Retina (tissue), 1 donor: ENCODE data around the gene FAM217A.
"Not testable (repeated sequence)": the region's sequence is repeated elsewhere in the genome, so short reads cannot be mapped to it uniquely, and the experiment has no call there.

ENCODE experiments used
- DNase-seq: peaks from one replicate; pipeline ENCODE4 v3.0.0-alpha.2; 2016

The FAM217A gene, protein sequence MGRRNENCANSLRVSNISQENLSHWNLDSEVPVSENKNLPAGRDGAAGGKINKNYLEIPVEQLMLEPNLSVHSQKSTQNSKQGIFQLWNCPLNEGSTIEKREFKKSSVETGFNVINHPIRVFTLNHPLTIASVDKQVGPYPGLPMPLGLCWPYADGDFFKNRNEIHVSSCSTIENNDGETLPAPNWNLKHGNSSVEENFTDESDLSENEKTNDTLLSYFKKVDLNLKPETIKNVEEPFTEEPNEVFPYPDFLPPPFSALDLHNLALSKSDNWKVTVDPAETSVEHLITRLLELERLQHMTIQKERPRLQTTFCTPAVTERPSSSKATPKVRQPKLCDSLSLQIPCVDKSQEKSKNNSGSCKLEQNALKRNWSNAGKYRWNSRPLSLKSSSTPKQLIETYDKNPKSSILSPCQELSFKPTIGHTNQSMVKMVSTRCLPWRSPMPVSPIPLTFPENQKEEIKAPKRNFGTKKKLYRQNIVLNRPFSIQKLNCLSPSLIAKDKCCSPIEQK

DNA sequence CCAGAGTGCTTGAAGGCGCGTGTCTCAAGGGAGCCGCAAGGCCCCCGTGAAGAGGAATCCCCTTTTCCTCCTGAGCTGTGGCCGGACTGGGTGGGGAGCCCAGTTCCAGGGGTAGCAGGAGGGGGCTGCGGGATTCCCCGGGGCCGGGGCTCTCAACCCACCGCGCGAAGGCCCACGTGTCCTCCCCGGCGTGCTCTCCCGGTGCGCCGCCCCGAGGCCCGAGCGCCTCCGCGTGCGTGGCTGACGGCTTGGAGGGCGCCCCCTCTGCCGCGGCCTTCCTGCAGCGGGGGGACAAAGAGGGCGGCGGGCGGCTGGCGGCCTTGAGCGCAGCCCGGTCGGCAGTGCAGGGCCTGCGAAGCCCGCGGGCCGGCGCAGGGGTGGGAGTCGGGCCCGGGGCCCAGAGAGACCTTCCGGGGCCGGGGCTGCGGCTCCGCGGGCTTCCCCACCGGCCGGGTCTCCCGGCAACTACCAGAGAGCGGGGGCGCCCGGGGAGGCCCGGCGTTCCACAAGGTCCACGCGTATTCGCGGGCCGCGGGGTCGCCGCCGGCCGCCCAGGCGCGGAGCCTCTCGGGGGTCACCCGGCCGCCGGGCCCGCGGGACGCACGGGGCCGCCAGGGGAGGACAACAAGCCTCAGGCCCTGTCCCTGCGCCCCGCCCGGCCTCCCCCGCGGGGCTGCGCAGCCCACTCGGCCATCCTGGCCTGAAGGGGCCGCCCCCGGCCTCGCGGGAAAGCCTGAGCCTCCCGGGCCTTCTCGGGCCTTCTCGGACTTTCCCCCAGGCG, at the start of gene FAM217A:
FAM217A (minus strand) TSS at position 447 of the 781 bp plus-strand sequence. CDS start 1,723 bp downstream, outside the sequence.
- peak; percentile 36 for DNase-seq

DNA sequence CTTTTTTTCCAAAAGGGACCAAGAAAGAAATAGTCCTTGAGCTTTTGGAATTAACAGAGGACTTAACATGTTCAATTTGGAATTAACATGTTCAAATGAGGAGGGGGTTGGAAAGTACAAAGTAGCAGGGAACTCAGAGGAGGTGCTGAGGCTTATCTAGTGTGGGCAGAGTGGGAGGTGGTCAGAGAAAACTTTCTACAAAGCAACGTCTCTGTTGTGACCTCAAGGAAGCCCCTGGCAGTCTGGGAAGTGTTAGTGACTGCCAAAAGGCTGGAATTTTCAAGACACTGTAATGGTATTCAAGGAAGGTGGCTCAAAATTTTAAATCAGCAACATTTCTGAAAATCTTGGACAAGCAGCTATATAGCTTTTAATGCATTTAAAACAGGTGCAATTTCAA, 49.1 kb upstream of the FAM217A start:
- DNase-seq, result no peak

DNA sequence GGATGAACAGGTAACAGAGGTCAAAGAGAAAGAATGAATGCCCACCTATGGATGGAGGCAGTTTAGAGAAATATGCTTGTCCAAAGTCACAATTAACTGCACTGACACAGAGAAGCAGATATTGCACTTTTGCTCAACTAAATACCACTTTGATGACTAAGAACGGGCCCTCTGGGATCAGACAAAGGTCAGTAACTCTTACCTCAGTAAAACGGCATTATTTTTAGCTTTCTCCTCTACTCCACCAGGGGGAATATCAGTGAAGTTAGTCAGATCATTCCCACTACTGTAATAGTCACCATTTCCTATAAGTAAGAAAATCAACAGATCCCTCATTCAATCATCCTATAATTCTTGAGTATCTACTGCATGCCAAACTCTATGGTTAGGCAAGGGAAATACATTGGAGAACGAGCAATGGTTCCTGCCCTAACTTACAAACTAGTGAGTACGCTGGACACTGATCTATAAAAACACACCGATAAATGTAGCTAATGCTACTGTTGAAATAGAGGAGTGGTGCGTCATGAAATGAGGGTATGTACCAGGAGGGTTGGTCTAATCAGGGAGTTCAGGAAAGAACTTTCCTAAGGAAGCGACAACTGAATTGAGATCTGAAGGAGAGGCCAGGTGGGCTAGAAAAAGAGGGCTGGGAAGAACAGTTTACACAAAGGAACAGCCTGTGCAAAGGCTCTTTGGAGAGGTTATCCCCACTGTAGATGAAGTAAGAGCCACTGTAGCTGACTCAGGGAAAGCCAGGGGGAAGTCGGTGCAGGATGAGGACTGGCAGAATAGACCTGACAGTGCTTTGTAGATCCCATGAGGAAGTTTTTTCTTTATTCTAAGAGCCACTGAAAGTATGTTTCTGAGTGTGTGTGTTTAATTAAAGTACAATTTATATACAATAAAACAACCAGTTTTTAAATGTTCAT, 47.3 kb upstream of the FAM217A start:
- DNase-seq, result no peak

DNA sequence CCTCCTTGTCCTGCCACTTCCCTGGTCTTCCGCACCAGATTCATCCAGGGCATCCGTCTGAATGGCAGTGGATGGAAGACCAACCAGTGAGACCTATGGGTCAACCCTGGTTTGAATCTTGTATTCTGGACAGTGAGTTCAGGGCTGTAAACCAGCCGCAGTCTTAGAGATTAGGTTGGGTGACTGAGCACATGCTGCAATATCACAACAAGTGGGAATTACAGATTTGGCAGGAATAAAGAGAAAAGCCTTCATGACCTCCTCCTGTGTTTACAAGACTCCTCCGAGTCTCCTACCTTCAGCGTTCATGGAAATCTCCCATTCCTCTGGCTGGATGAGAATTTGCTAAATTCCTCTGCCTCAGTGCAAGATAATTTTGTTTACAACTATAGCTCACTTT, 46.6 kb upstream of the FAM217A start:
- no peak for DNase-seq

DNA sequence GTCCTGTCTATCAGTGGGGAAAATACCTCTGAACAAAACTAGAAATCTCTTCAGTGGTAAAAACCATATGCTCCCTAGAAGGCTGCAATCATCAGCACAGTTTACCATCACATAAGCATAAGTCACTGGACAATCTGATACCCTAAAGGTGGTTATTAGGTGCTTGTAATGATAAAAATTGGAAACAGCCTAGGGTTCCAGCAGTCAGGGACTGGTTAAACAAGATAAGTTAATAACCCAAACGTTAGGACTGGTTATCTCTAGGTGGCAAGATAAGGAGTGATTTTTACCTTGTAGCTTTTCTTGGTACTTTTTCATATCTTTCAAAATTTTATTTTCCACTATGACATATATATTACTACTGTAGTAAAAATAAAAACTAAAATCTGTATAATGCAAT, 45.4 kb upstream of the FAM217A start:
- no peak for DNase-seq

DNA sequence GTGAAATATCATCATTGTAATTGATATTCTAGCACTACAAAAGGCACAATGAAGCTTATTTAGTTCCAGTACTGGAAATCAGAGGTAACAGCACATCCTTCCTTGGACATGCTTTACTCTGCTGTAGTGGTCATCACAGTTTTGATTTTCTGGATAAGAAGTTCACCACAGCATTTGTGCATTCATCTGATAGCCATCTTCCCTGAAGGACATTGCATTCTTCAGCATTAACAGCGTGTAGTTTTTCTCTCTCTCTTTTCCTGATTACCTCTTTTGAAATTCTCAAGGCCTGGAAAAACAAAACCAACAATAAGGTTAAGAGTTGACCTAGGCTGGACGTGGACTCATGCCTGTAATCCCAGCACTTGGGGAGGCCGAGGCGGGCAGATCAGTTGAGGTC, 36.8 kb upstream of the FAM217A start:
- no peak for DNase-seq

DNA sequence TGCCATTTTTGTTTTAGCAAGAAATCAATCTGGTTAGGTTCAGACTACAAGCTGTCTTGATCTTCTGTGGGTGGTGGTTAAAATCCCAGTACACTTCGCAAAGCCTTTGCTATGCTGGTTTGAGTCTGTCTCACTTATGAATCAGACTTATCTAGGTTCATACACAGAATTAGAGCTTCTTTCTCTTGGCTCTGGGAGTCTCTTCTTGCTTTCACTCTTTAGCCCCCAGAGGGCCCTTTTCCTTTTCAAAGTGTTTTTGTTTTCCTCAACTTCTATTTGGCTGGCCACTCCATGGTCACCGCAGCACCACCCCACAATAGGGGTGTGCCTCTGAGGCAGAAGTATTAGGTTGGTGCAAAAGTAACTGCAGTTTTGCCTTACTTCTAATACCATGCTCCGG, 35.2 kb upstream of the FAM217A start:
- DNase-seq, result no peak

DNA sequence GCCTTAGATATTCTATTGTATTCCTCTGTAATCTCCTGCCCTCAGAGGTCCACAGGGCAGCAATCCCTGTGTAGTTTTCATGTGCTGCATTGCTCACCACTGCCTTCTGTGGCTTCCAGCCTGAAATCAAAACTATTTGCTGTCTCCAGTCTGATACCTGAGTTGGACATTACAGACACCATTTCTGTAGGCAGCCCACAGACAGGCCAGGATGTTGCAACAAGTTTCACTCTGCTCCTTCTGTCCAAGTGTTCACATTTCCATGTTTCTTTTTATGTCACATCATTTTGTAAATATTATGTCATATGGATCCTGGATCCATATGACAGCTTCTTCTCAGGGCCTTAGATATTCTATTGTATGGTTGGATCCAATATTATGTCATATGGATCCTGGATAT, 34.7 kb upstream of the FAM217A start:
- DNase-seq, result no peak

DNA sequence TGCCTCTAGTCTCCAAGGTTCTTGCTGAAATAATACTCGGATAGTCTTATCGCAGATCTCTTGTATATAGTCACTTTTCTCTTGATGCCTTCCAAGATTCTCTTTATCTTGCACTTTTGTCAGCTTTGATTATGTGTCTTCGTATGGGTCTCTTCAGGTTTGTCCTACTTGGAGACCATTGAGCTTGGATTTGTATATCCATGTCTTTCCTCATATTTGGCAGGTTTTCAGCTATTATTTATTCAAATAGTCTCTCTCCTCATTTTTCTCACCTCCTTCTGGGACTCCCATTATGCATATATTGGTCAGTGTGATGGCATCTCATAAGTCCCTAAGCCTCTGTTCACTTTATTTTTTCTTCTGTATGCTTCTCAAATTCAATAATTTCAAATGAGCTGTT, 33.4 kb upstream of the FAM217A start:
- no peak for DNase-seq

DNA sequence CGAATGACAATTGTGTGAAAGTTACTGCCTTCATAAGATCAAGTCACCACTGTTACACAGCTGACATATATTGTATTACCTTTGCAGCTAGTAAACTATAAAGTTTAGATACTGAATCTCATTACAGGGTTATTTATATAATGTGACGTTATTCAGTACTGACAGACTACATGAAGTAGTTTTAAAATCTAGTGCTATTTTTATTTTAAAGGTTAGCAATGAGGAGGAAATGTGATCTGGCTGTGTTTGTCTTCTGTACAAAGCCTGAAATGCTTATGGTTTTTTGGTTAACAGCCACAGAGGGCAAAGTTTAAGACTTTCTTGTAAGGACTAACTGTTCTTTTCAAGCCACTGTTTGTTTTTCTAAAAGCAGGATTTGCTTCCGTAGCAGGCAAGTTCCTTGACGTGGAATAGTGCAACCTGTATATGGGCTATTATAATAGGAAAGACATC, 30.5 kb upstream of the FAM217A start:
- DNase-seq, result not testable (repeated sequence)

DNA sequence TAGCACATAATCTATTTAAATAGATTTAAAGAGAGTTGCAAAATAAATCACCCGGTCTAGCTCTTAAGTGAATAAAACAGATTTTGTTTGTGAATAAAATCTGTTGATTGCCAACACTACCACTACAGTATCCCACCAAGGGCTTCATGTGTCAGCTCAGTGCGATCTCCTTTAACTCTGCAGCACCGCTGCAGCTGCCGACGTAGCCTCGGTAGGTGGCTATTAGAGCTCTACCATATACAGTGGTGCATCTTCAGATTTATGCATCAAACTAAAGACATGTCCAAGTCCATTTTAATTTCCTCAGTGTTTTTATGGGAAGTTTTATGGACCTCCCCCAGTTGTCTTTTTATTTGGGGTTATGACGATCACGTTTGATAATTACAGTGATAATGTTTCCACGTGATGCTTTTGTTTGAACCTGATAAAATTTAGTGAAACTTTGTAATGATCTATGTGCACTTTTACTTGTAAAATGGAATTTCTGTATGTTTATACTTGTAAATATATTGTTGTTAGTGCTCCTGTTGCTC, 29.7 kb upstream of the FAM217A start:
- DNase-seq, result no peak

DNA sequence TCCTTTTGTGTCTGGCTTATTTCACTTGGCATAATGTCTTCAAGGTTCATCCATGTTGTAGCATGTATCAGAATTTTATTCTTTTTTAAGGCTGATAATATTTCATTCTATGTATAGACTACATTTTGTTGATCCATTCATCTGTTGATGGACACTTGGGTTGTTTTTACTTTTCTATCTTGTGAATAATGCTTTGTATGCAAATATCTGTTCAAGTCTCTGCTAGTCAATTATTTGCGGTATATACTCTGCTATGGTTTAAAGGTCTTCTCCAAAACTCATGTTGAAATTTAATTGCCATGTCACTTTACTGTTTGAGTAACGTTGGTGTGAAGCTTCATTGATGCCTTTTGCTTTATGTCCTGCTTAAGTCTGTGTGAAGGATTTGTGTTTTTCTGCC, 28.9 kb upstream of the FAM217A start:
- no peak for DNase-seq

DNA sequence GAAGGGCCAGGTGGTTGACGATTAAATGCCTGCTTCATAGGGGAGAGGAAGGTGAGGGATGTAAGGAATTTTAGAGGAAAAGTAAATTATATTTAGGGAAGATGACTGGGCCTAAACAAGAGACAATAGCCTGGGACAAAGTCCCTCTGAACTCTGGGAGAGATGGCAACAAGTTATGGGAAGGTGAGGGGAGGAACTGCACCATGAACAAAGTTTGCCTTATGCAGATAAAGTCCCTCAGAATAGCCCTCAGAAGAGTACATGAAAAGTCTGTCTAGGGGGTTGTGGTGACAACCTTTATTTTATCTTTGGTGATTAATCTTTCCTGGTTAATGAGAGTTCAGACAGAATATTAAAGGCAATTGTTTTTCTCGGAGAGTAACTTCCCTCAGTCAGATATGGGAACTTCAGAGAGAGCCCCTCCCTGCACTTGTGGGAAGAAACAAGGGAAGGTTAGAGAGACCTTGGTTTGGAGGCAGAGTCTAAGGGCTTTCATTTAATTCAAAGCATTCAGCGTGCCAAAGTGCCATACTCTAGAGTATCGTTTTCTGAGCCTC, 27.1 kb upstream of the FAM217A start:
- DNase-seq, result no peak

DNA sequence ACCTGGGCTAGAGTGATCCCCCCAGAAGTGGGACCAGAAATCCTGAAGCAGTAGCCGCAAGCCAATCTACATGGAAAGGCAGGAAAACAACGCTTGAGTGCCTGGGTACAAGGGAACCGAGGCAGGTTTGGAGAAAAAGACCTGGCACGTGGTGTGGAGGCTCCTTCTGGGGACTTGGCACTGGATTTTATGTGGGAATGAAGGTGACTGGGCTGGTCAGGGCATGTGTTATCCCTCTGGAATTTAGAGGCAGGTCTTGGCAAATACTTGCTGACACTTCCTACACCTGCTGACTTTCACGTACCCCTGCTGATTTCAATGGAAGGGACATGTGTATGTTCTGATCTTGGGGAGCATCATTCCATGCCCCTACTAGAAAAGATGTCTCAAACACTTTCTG, 25.0 kb upstream of the FAM217A start:
- DNase-seq, result no peak

DNA sequence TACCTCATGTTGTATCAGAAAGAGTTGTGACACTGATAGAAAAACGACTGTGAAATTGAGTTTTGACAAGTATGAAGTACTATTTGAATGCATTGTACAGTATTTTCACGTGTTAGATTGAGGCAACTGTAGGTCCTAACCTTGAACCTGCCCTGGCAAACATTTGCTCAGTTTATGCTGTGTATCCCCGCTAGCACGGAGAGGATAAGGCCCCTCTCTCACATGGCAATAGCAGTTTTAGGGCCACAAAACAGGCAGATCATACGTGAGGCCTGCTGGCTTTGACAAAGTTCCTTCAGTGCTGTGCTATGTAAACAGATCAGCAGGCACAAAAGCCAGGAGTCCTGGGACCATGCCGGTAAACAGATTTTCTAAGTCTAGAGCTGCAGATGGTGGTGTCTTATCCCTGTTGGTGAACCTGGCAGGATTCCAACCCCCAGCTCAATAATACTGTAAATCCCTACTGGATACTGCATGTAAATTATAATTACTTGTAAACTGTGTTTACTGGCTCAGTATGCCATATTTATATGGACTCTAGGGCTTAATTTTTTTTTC, 23.8 kb upstream of the FAM217A start:
- DNase-seq, result no peak

DNA sequence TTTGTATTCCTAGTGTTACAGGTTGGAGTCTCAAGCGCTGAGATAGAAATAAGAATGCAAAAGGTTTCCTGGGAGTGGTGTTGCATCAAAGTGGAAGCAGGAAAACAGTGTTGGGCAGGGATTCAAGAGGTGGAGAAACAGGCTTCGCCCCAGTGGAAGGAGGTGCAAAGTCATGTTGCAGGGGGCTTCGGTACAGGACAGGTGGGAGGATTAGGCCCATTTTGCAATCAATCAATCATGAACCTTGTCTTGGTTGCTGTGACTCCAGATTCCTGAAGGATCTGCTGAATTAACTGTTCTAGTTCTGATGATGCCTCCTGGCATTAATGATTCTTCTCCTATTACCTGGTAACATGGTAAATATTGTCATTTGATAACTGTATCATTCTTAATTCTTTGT, 22.4 kb upstream of the FAM217A start:
- DNase-seq, result no peak

DNA sequence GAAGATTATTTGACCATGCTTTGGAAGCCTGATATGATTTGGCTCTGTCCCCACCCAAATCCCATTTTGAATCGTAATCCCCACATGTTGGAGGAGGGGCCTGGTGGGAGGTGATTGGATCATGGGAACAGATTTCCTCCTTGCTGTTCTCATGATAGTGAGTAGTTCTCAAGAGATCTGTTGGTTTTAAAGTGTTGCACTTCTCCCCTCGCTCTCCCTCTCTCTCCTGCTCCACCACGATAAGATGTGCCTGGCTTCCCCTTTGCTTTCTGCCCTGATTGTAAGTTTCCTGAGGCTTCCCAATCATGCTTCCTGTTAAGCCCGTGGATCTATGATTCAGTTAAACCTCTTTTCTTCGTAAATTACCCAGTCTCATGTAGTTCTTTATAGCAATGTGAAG, 21.7 kb upstream of the FAM217A start:
- no peak for DNase-seq

DNA sequence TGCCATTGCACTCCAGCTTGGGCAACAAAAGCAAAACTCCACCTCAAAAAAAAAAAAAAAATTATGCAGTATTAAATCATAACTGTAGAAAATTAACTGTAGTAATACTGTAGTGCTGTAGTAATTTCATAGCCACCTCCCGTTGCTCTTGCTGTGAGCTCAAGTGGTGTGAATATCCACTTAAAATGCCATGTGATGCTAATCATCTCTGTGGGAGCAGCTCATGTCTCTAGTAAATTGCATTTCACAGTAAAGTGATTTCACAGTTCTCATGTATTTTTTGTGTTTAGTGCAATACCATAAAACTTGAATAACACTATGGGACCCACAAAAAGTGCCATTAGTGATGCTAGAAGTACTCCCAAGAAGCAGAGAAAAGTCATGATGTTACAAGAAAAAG, 14.4 kb upstream of the FAM217A start:
- no peak for DNase-seq

DNA sequence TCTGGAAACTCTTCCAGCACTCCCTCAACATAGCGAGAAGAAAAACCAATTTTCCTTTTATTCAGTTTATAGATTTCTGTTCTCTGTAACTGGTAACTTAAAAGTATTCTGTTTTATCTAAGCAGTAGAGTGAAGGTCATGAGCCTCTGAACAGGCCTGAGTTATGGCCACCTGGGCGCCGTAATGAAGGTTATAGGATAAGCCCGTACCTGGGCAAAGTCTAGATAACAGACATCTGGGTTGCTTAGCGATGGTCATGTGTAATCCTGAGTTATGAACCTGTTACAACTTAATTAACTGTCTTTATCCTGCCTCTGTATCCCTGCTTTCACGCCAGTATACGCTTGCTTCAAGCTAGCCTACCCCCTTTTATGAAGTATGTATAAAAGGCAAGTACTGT, 13.0 kb upstream of the FAM217A start:
- DNase-seq, result no peak

DNA sequence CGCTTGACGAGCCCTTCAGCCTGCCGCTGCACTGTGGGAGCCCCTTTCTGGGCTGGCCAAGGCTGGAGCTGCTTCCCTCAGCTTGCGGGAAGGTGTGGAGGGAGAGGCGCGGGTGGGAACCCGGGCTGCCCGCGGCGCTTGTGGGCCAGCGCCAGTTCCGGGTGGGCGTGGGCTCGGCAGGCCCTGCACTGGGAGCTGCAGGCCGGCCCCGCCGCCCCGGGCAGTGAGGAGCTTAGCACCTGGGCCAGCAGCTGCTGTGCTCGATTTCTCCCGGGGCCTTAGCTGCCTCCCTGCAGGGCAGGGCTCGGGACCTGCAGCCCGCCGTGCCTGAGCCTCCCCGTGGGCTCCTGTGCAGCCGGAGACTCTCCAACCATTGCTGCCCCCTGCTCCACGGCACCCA, 11.1 kb upstream of the FAM217A start:
- DNase-seq, result not testable (repeated sequence)

DNA sequence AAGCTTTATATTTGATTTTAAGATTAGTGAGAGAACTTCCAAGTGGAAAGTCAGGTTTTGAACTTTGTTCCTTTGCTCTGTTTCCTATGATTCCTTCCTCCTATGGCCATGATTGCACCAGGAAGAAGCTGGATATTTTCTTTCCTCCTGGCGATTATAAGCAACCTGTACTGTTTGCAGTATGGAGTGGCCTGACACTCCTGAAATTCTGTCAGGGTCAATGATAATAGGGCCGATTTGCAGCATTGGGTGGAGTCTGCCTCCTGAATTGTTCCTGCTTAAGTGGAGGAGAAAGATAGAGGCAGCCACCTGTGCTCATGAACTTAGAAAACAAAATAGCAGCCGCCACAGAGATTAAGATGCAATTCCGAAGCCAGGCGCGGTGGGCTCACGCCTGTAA, 9.8 kb upstream of the FAM217A start:
- DNase-seq, result no peak

DNA sequence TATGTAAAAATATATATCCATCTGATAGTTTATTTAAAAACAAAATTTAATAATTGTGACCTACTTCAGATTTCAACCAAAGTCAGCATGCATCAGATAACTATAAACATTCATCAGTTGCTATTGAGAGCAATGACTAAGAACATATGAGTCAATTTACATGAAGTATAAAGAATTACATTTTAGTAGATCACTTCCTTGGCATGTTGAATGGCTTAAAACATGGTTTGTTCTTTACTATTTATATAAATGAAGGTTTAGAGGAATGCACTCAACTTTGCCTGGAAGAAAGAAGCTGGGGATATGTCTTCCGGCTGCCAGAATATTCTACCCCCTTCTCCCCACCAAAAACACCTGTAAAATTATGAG, 6.4 kb upstream of the FAM217A start:
- no peak for DNase-seq
